Colon (tissue), 2 donors: Measurements from ENCODE around the gene CHCHD3.
"Not testable (repeated sequence)": the region's sequence is repeated elsewhere in the genome, so short reads cannot be mapped to it uniquely, and the experiment has no call there.

Source experiments
- FAIRE-seq: peaks from 2 replicates; lab custom pipeline; 2012; peaks lifted over from hg19 to GRCh38; lab: Jason Lieb, UNC
- donor health status: control.
- donor health status: control.

CHCHD3 gene

DNA sequence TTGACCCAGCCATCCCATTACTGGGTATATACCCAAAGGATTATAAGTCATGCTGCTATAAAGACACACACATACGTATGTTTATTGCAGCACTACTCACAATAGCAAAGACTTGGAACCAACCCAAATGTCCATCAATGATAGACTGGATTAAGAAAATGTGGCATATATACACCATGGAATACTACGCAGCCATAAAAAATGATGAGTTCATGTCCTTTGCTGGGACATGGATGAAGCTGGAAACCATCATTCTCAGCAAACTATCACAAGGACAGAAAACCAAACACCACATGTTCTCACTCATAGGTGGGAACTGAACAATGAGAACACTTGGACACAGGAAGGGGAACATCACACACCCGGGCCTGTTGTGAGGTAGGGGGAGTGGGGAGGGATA lies 179.6 kb downstream of the CHCHD3 start:
- not testable (repeated sequence) for FAIRE-seq

GRCh38 chr7:132901241-132901640 lies 180.6 kb downstream of the CHCHD3 start:
- FAIRE-seq, result no peak

DNA sequence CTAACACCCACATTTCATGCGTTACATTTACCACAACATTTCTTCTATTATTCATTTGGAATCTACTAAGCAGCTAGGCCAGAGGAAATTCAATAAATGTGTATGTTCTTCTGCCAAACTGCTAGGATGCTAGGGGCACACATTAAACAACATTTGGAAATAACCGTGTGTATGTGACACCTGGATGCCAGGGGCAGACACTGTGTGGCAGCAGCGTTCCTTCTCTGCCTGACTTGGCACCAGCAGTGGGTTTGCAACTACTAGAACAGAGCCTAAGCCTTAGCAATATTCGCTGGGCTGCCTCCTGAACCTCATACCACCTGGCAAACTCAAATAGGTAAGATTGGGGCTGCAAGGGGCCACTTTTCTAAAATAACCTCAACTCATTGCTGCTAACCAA lies 182.1 kb downstream of the CHCHD3 start:
- no peak for FAIRE-seq

DNA sequence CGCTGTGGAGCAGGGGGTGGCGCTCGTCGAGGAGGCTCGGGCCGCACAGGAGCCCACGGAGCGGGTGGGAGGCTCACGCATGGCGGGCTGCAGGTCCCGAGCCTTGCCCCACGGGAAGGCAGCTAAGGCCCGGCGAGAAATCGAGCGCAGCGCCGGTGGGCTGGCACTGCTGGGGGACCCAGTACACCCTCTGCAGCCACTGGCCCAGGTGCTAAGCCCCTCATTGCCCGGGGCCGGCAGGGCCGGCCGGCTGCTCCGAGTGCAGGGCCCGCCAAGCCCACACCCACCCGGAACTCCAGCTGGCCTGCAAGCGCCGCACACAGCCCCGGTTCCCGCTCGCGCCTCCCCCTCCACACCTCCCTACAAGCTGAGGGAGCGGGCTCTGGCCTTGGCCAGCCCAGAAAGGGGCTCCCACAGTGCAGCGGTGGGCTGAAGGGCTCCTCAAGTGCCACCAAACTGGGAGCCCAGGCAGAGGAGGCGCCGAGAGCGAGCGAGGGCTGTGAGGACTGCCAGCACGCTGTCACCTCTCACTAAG lies 183.2 kb downstream of the CHCHD3 start:
- not testable (repeated sequence) for FAIRE-seq

- no peak for FAIRE-seq
These were observed 184.7 kb downstream of the CHCHD3 start for GRCh38 chr7:132897093-132897687.

DNA sequence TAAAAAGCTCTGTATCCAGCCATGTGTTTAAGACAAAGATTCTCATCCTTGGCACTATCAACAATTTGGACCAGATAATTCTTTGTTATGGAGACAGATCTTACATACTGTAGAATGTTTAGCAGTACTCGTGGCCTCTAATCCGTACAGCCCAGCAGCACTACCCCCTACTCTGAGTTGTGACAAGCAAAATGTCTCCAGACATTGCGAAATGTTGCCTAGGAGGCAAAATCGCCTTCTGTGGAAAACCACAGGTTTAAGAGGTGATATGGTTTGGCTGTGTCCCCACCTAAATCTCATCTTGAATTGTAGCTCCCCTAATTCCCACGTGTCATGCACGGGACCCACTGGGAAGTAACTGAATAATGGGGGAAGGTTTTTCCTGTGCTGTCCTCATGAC lies 186.7 kb downstream of the CHCHD3 start:
- no peak for FAIRE-seq

DNA sequence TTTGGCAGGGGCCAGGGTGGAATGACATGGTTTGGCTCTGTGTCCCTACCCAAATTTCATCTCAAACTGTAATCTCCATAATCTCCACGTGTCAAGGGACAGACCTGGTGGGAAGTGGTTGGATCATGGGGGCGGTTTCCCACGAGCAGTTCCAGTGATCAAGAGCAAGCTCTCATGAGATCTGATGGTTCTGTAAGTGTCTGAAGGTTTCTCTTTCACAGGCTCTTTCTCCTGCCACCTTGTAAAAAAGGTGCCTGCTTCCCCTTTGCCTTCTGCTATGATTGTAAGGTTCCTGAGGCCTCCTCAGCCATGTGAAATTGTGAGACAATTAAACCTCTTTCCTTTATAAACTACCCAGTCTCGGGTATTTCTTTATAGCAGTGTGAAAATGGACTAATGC lies 188.3 kb downstream of the CHCHD3 start:
- no peak for FAIRE-seq

- FAIRE-seq, result not testable (repeated sequence)
These were observed 189.1 kb downstream of the CHCHD3 start for GRCh38 chr7:132892744-132893143.

- no peak for FAIRE-seq
These were observed 190.3 kb downstream of the CHCHD3 start for GRCh38 chr7:132891554-132891953.

- no peak for FAIRE-seq
These were observed 199.0 kb downstream of the CHCHD3 start for GRCh38 chr7:132882714-132883428.

DNA sequence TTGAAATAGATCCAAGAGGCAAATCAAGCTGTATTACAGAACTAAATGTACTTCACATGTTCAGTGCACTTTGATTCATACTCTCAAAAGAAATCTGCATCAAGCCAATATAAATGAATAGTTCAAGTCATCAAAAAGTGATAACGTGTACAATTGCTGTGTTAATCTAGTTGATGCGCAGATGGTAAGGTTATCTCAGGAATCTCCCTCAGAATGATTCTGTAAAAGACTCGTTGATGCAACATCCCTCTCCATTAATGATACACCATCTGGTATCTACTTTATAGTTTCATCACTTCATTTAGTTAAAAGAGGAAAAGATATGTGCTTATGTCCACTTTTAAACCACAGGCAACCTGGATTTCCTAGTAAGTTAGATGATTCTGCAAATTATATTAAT lies 200.6 kb downstream of the CHCHD3 start:
- no peak for FAIRE-seq

DNA sequence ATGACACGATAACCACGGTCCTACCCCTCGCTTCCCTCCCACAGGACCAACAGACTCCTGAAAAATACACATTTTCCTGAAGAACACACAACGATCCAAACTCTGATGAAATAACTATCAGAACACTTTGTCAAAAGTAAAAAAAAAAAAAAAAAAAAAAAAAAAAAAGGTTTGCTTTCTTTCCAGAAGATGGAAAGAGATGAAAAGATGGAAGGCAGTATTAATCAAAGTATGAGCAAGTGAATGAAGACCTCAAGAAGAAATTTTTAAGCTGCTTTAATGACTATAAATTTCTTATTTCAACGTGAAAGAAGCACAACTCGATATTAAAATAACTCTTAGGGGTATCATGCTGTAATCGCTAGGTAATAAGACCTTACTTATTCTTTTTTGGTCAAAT lies 202.3 kb downstream of the CHCHD3 start:
- FAIRE-seq, result no peak

- peak; percentile 38 for FAIRE-seq
These were observed 203.5 kb downstream of the CHCHD3 start for GRCh38 chr7:132878204-132878919.

DNA sequence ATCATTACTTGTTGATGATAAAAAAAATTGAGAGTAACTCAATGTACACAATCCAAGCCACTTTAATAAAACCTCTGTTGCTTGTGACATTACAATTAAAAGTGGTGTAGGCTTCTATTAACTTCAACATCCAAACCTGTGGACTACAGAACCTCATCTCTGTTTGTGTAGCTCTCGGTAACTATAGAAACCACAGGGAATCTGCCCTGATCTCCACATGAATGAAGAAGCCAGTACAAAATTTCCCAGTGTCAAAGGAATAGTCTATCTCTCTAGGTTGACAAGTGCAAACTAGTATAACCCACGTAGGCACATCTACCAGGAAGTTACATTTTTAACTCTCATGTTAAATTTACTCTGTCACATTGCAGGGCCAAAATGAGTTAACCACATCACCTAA lies 204.3 kb downstream of the CHCHD3 start:
- FAIRE-seq, result no peak

GRCh38 chr7:132876576-132876975 lies 205.3 kb downstream of the CHCHD3 start:
- FAIRE-seq, result no peak

DNA sequence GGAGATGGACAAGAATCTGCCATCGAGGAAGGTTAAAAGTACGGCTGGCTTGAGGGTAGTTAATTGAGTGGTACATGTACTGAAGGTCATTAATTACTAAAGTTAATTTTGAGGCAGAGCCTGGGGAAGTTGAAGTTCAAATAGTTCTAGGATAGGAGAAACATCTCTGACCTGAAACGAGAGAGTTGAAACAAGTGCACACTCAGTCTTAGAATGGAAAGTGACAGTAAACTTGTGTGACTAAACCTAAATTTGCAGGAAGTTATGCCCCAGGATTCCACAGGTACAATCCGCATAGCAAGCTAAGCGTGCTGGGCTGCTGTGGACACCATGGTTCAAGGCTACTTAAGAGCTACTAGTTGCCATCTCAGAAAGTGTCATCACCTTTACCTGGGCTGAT lies 209.9 kb downstream of the CHCHD3 start:
- no peak for FAIRE-seq

DNA sequence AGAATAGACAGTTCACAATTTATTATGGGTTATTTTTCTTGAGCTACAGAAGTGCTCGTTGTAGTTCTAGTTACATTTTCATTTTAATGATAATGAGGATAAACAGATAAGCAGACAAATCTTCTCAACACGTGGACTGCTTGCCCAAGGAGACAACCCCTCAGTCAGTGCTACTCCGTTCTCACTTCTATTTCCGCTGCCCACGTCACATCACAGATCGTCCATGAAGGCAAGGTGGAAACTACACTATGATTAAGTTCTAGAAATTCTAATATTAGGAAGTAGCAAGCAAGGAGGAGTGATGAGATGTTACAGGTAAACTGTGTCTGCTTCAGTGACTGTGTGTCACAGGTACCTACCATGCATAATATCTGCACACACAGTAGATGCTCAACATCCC lies 210.5 kb downstream of the CHCHD3 start:
- FAIRE-seq, result no peak

GRCh38 chr7:132869166-132869861 lies 212.6 kb downstream of the CHCHD3 start:
- no peak for FAIRE-seq

GRCh38 chr7:132866551-132866950 lies 215.3 kb downstream of the CHCHD3 start:
- FAIRE-seq, result no peak

DNA sequence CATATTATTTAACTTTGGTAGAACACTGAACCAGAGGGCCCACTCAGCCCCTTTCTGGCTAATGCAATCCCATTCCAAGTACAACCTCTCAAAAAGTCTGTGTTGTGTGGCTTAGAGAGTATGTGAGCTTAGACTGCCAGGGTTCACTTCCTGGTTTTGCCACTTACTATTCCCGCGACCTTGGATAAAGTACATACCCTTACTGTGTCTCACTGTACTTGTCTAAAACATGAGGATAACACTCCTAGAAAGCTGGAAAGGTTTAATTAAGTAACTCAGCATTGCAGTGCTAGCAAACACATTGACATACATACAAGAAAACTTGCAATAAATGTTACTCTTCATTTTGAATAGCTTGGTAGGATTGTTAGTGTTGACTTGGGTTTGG lies 215.8 kb downstream of the CHCHD3 start:
- no peak for FAIRE-seq

DNA sequence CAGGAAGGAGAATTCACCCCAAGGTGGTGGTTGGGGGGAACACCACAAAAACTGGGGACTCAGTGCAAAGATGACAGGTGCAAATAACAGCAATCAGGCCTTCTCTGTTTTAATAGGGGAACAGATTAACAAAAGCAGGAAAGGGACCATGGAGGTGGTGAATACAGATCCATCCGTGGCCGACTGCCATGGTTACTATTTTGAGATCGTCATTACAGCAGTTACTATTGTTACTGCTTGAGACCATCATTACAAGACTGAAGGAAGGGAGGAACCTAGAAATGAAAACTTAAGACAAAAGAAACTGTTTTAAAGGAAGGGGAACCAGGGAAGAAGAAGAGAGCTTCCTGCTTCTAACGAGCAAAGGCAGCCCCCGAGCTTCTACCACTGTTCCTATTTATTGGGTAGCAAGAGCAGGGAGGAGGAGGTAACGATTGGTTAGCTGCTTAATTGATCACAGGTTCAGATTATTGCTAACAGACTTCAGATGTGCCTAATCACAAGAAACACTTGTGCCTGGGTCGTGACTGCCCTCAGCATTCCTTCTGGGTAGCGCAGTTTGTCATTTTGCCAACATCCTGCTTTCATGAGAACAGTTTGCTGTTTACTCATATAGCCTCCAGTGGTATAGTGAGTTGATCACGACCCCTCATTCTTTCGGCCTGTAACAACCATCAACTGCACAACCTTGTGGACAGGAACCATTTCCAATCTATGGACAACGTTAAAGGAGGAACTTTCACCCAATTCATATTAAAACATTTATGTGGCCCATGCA lies 216.3 kb downstream of the CHCHD3 start:
- FAIRE-seq, result no peak
